Osteocyte (in vitro differentiated cells): ENCODE measurements around the gene SOCS3. TPM values are rescaled to one million over a fixed set of nuclear protein-coding genes. Genes with fewer than 3 reads are reported as not detected.

Experiments
- DNase-seq: peaks from one replicate; pipeline ENCODE4 v3.0.0; 2021; ENCODE audit warnings: mixed read lengths; ENCODE audit not compliant: unreplicated experiment; ENCODE audit errors: extremely low spot score
- H3K27ac Mint-ChIP-seq: one replicate; pipeline ENCODE4 v1.8.0; 2021; ENCODE audit warnings: mild to moderate bottlenecking, mixed read lengths; ENCODE audit not compliant: unreplicated experiment
- H3K27me3 Mint-ChIP-seq: one replicate; pipeline ENCODE4 v1.8.0; 2021; ENCODE audit warnings: mixed read lengths; ENCODE audit not compliant: unreplicated experiment
- H3K36me3 Mint-ChIP-seq: one replicate; pipeline ENCODE4 v1.8.0; 2021; ENCODE audit warnings: mixed read lengths; ENCODE audit not compliant: unreplicated experiment
- H3K4me1 Mint-ChIP-seq: one replicate; pipeline ENCODE4 v1.8.0; 2021; ENCODE audit warnings: mixed read lengths; ENCODE audit not compliant: unreplicated experiment
- H3K4me3 Mint-ChIP-seq: one replicate; pipeline ENCODE4 v1.8.0; 2021; ENCODE audit warnings: mild to moderate bottlenecking, moderate library complexity, mixed read lengths; ENCODE audit not compliant: unreplicated experiment
- H3K9me3 Mint-ChIP-seq: one replicate; pipeline ENCODE4 v1.8.0; 2021; ENCODE audit warnings: mixed read lengths; ENCODE audit not compliant: unreplicated experiment
- total RNA-seq: library from RNA; stranded (reverse); gene quantifications from 2 replicates; pipeline ENCODE4 v1.2.1, GENCODE V29; 2021
- TF ChIP-seq, protein P1 (sequence below): fragments of 200-600 bp; sonication (generic); IDR thresholded peaks from 2 replicates; pipeline ENCODE4 v1.5.0; 2021; ENCODE audit warnings: antibody characterized with exemption, mild to moderate bottlenecking, moderate library complexity

Gene SOCS3
- total RNA-seq, 1 donor from 2014 or later, result 86.4 TPM

DNA sequence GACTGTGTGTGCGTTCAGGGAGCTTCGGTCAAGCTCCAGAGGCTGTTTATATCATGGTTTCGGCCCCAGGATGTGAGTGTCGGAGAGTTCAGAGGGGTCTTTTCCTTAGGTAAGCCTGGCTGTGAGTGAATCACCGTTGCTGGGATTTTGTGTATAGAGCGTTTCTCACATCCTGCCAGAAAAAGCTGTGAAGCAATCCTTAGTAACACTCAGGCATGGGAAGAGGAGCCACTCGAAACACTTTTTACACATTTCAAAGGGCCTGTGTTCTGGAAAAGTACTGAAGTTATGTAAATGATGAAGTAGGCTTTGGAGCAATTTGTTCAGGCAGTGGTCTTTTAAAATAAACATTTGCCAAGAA, 19.2 kb upstream of the SOCS3 start:
- Mint-ChIP-seq H3K4me1 (peaks cover 76% of the 10 kb centered on the region), H3K4me3 (peak overlapping the region; percentile 95), H3K36me3 (peaks cover 9% of the 10 kb centered on the region), H3K27ac (peak overlapping the region; percentile 88), H3K27me3 (no peaks in the 10 kb centered on the region), H3K9me3 (no peaks in the 10 kb centered on the region)
- no peak for DNase-seq
- TF ChIP-seq, protein P1, sequence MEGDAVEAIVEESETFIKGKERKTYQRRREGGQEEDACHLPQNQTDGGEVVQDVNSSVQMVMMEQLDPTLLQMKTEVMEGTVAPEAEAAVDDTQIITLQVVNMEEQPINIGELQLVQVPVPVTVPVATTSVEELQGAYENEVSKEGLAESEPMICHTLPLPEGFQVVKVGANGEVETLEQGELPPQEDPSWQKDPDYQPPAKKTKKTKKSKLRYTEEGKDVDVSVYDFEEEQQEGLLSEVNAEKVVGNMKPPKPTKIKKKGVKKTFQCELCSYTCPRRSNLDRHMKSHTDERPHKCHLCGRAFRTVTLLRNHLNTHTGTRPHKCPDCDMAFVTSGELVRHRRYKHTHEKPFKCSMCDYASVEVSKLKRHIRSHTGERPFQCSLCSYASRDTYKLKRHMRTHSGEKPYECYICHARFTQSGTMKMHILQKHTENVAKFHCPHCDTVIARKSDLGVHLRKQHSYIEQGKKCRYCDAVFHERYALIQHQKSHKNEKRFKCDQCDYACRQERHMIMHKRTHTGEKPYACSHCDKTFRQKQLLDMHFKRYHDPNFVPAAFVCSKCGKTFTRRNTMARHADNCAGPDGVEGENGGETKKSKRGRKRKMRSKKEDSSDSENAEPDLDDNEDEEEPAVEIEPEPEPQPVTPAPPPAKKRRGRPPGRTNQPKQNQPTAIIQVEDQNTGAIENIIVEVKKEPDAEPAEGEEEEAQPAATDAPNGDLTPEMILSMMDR, result no peak

DNA sequence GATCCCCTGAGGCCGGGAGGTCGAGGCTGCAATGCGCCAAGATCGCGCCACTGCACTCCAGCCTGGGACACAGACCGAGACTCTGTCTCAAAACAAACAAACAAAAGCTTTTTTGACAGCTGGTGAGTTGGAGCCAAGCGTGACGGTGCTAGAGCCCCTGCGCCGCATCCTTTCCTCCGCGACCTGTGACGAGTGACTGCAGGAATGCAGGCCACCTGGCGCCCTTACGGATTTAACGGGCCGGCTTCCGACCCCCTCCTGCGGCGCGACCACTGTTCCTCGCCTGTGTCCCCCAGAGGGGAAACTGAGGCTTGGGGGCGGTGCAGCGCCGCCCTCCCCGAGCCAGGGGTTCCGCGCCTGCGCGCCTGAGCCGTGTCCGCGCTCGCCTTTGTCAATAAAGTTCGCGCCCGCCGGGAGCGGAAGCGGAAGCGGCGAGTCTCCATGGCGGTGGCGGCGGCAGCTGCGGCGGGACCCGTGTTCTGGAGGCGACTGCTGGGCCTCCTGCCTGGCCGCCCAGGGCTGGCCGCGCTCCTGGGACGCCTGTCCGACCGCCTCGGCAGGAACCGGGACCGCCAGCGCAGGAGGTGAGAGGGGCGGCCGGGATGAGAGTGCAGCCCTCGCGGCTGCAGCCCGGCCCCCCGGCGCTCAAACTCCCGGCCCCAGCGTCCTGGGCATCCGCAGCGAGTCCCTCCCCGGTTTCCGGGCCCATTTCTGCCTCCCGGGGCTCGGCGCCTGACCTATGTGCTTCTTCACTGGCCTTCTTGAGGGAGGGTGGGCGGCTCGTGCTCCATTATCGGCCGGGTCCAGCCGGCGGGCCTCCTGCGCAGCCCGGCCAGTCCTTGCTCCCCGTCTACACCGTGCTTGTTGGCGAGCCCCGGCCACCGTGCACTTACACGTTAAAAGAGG, 18.6 kb upstream of the SOCS3 start, which contains the start of gene PGS1:
PGS1 (plus strand) TSS at position 425 of the 906 bp plus-strand sequence; CDS start at position 442, 17 bp downstream.
- TF ChIP-seq, protein P1, result no peak
- Mint-ChIP-seq H3K27me3 (no peaks in the 10 kb centered on the region), H3K4me3 (peak within 1 kb of the TSS; percentile 95), H3K36me3 (peaks cover 9% of the 10 kb centered on the region), H3K27ac (peak within 1 kb of the TSS; percentile 88), H3K9me3 (no peaks in the 10 kb centered on the region), H3K4me1 (peaks cover 71% of the 10 kb centered on the region)
- peak; percentile 92 for DNase-seq

DNA sequence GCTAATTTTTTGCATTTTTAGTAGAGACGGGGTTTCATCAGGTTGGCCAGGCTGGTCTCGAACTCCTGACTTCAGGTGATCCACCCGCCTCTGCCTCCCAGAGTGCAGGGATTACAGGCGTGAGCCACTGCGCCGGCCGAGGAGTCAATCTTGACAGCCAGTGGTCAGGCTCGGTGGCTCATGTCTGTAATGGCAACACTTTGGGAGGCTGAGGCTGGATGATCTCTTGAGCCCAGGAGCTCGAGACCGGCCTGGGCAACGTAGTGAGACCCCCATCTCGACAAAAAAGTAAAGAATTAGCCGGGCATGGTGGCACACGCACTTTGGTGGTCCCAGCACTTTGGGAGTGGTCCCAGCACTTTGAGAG, 18.0 kb upstream of the SOCS3 start:
- Mint-ChIP-seq H3K27ac (peak overlapping the region; percentile 66), H3K9me3 (no peaks in the 10 kb centered on the region), H3K4me3 (peak overlapping the region; percentile 95), H3K36me3 (peaks cover 9% of the 10 kb centered on the region), H3K4me1 (peaks cover 68% of the 10 kb centered on the region), H3K27me3 (no peaks in the 10 kb centered on the region)
- TF ChIP-seq, protein P1, result no peak
- no peak for DNase-seq

DNA sequence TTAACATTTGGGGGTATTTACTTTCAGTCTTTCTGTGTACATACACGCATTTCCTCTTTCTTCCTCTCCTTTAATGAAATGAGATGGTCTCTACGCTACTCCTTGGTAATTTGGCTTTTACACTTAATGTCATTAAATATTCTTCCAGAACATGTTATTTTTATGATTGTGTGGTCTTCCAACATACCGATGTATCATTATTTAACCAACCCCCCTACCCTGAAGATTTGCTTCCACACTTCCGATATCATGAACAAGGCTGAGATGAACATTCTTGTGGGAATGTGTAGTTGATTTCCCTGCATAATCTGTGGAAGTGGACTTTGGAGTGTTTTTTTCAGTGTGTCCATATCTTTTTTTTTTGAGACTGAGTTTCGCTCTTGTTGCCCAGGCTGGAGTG, 16.3 kb upstream of the SOCS3 start:
- peak overlapping the region; percentile 2 for H3K4me3 Mint-ChIP-seq
- H3K36me3 Mint-ChIP-seq, result peaks cover 4% of the 10 kb centered on the region
- peaks cover 62% of the 10 kb centered on the region for H3K4me1 Mint-ChIP-seq
- peak overlapping the region; percentile 89 for H3K27ac Mint-ChIP-seq
- DNase-seq, result no peak
- no peaks in the 10 kb centered on the region for H3K9me3 Mint-ChIP-seq
- no peaks in the 10 kb centered on the region for H3K27me3 Mint-ChIP-seq
- TF ChIP-seq, protein P1, result no peak

DNA sequence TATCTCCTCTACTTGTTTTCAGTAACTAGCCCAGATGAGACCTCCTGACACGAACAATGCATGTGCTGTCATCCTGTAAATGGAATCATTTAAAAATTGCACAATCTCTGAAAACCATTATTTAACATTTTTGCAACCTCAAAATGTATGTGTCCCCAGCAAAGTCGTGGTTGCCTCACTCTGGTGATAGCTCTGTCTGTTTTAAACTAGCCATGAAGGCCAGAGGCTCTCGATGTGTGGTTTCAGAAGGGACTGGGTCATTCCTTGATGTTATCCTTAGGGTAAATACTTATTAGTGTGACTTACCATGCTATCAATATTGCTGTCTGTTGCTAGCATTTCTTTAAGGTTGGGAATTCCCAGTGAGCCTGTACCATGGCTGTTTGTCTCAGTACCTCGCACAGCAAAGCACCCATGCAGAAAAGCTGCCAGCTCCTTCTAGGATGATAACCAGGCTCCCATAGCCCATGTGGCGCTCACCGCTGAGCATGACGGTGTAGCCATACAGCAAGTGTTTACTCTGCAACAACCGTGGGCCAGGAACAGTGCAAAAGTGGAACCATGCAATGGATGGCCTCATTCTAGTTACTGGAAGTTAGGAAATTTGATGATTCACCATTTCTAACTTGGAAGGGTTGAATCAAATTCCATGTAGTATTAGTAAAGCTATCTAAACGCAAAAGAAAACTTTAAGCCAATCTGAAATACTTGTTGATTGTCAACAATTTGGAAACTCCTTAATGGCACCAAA, 15.7 kb upstream of the SOCS3 start:
- DNase-seq, result no peak
- no peaks in the 10 kb centered on the region for H3K27me3 Mint-ChIP-seq
- peaks cover 4% of the 10 kb centered on the region for H3K36me3 Mint-ChIP-seq
- peaks cover 57% of the 10 kb centered on the region for H3K4me1 Mint-ChIP-seq
- TF ChIP-seq, protein P1, result no peak
- peak overlapping the region; percentile 89 for H3K27ac Mint-ChIP-seq
- no peak overlapping the region for H3K4me3 Mint-ChIP-seq
- no peaks in the 10 kb centered on the region for H3K9me3 Mint-ChIP-seq
